H9 (cell line): Measurements from ENCODE around the gene JMJD7. TPM values are rescaled to one million over a fixed set of nuclear protein-coding genes. Genes with fewer than 3 reads are reported as not detected.

Experiments
- DNase-seq: peaks from one replicate; pipeline ENCODE4 v3.0.0-alpha.2; 2017
- H2AFZ ChIP-seq: one replicate; pipeline ENCODE4 v1.6.1; 2013; ENCODE audit warnings: mild to moderate bottlenecking, low read length, control low read depth, moderate library complexity
- H2AK5ac ChIP-seq: 2 replicates; pipeline ENCODE4 v1.6.1; 2013; ENCODE audit warnings: low read length, control low read depth, mixed read lengths; ENCODE audit not compliant: insufficient read length
- H2BK120ac ChIP-seq: one replicate; pipeline ENCODE4 v1.6.1; 2013; ENCODE audit warnings: low read depth, mild to moderate bottlenecking, low read length, control low read depth, inconsistent platforms; ENCODE audit not compliant: poor library complexity, severe bottlenecking
- H2BK12ac ChIP-seq: 2 replicates; pipeline ENCODE4 v1.6.1; 2013; ENCODE audit warnings: low read length, control low read depth, mixed read lengths, low read depth; ENCODE audit not compliant: insufficient read length
- H2BK15ac ChIP-seq: 2 replicates; pipeline ENCODE4 v1.6.1; 2013; ENCODE audit warnings: low read depth, low read length, control low read depth
- H2BK20ac ChIP-seq: one replicate; pipeline ENCODE4 v1.6.1; 2013; ENCODE audit warnings: low read depth, mild to moderate bottlenecking, low read length, control low read depth, inconsistent platforms; ENCODE audit not compliant: poor library complexity, severe bottlenecking
- H2BK5ac ChIP-seq: 2 replicates; pipeline ENCODE4 v1.6.1; 2013; ENCODE audit warnings: low read length, control low read depth, mixed read lengths; ENCODE audit not compliant: insufficient read length
- H3K14ac ChIP-seq: 2 replicates; pipeline ENCODE4 v1.6.1; 2013; ENCODE audit warnings: low read length, control low read depth; ENCODE audit not compliant: insufficient read depth
- H3K18ac ChIP-seq: 2 replicates; pipeline ENCODE4 v1.6.1; 2013; ENCODE audit warnings: low read depth, mild to moderate bottlenecking, mixed read lengths, low read length, control low read depth; ENCODE audit not compliant: insufficient read length
- H3K23ac ChIP-seq: 2 replicates; pipeline ENCODE4 v1.6.1; 2013; ENCODE audit warnings: low read length, control low read depth, mixed read lengths, low read depth; ENCODE audit not compliant: insufficient read length
- H3K23me2 ChIP-seq: 2 replicates; pipeline ENCODE4 v1.6.1; 2013; ENCODE audit warnings: low read depth, mild to moderate bottlenecking, mixed read lengths, low read length, control low read depth; ENCODE audit not compliant: insufficient read length, poor library complexity, severe bottlenecking
- H3K27ac ChIP-seq: 2 replicates; pipeline ENCODE4 v1.5.1; 2013; ENCODE audit warnings: low read length, control low read depth, mixed read lengths, low read depth; ENCODE audit not compliant: insufficient read length
- H3K27me3 ChIP-seq: 2 replicates; pipeline ENCODE4 v1.6.1; 2013; ENCODE audit warnings: low read length, control low read depth, inconsistent platforms; ENCODE audit not compliant: insufficient read depth
- H3K4ac ChIP-seq: 2 replicates; pipeline ENCODE4 v1.6.1; 2013; ENCODE audit warnings: low read depth, mild to moderate bottlenecking, control low read depth, inconsistent platforms, low read length, moderate library complexity
- H3K4me1 ChIP-seq: 2 replicates; pipeline ENCODE4 v1.6.1; 2013; ENCODE audit warnings: low read length, control low read depth, inconsistent platforms; ENCODE audit not compliant: insufficient read depth
- H3K4me2 ChIP-seq: 2 replicates; pipeline ENCODE4 v1.6.1; 2013; ENCODE audit warnings: low read length, control low read depth, mixed read lengths; ENCODE audit not compliant: insufficient read length, insufficient read depth
- H3K56ac ChIP-seq: 2 replicates; pipeline ENCODE4 v1.6.1; 2013; ENCODE audit warnings: low read depth, mild to moderate bottlenecking, mixed read lengths, low read length, control low read depth; ENCODE audit not compliant: insufficient read length
- H3K79me1 ChIP-seq: 2 replicates; pipeline ENCODE4 v1.6.1; 2013; ENCODE audit warnings: low read depth, mild to moderate bottlenecking, moderate library complexity, low read length, control low read depth, inconsistent platforms; ENCODE audit not compliant: insufficient read depth, poor library complexity, severe bottlenecking
- H3K79me2 ChIP-seq: 2 replicates; pipeline ENCODE4 v1.6.1; 2013; ENCODE audit warnings: low read length, control low read depth, inconsistent platforms; ENCODE audit not compliant: insufficient read depth
- H3K9ac ChIP-seq: 2 replicates; pipeline ENCODE4 v1.6.1; 2013; ENCODE audit warnings: low read length, control low read depth, mixed read lengths; ENCODE audit not compliant: insufficient read length; ENCODE audit errors: extremely low read depth
- H3K9me3 ChIP-seq: one replicate; pipeline ENCODE4 v1.6.1; 2013; ENCODE audit warnings: low read depth, low read length, inconsistent platforms; ENCODE audit not compliant: control insufficient read depth
- H3T11ph ChIP-seq: one replicate; pipeline ENCODE4 v1.6.1; 2013; ENCODE audit warnings: mild to moderate bottlenecking, low read length, control low read depth, inconsistent platforms
- H4K20me1 ChIP-seq: one replicate; pipeline ENCODE4 v1.6.1; 2013; ENCODE audit not compliant: control insufficient read depth, insufficient read length, insufficient read depth
- H4K5ac ChIP-seq: 2 replicates; pipeline ENCODE4 v1.6.1; 2013; ENCODE audit warnings: low read depth, mild to moderate bottlenecking, mixed read lengths, low read length, control low read depth; ENCODE audit not compliant: insufficient read length
- H4K8ac ChIP-seq: replicated peaks from 2 replicates; pipeline ENCODE4 v1.6.1; 2013; ENCODE audit warnings: low read length, control low read depth, mixed read lengths, low read depth; ENCODE audit not compliant: insufficient read length
- H4K91ac ChIP-seq: 2 replicates; pipeline ENCODE4 v1.6.1; 2013; ENCODE audit warnings: low read depth, mild to moderate bottlenecking, moderate library complexity, mixed read lengths, low read length, control low read depth; ENCODE audit not compliant: insufficient read length
- H3K27ac Mint-ChIP-seq, 3 experiments: 2 replicates in 2 of 3; 3 replicates in 1 of 3; pipeline ENCODE4 v1.8.0; 2020 to 2021; ENCODE audit warnings: mixed read lengths in 3 of 3, mild to moderate bottlenecking in 1 of 3, moderate library complexity in 1 of 3
- H3K27me3 Mint-ChIP-seq: 2 replicates; pipeline ENCODE4 v1.8.0; 2021; ENCODE audit warnings: low read depth, mild to moderate bottlenecking, moderate library complexity, mixed read lengths
- H3K36me3 Mint-ChIP-seq, 3 experiments: 2 replicates in 2 of 3; 3 replicates in 1 of 3; pipeline ENCODE4 v1.8.0; 2020 to 2021; ENCODE audit warnings: low read depth in 3 of 3, mixed read lengths in 3 of 3; ENCODE audit not compliant: insufficient read depth in 1 of 3
- H3K4me1 Mint-ChIP-seq, 2 experiments: 2 replicates each; pipeline ENCODE4 v1.8.0; 2020; ENCODE audit warnings: mixed read lengths in 2 of 2
- H3K4me3 Mint-ChIP-seq, 2 experiments: 2 replicates in 1 of 2; 3 replicates in 1 of 2; pipeline ENCODE4 v1.8.0; 2020 to 2021; ENCODE audit warnings: mild to moderate bottlenecking in 2 of 2, mixed read lengths in 2 of 2, moderate library complexity in 1 of 2
- H3K9me3 Mint-ChIP-seq, 2 experiments: 2 replicates in 1 of 2; 3 replicates in 1 of 2; pipeline ENCODE4 v1.8.0; 2020; ENCODE audit warnings: mild to moderate bottlenecking in 2 of 2, mixed read lengths in 2 of 2, moderate library complexity in 1 of 2
- CTCF ChIP-seq: fragments of 200-600 bp; sonication (generic); conservative IDR thresholded peaks from 3 replicates; pipeline ENCODE4 v1.8.0; 2021; ENCODE audit warnings: antibody characterized with exemption, mild to moderate bottlenecking
- WGBS: extraction: QIAGEN DNeasy Blood & Tissue Kit; methylation state at CpG from one replicate; pipeline ENCODE4 v1.1.7; 2013; ENCODE audit warnings: missing lambda C conversion rate, low lambda C conversion rate, mixed read lengths; ENCODE audit not compliant: insufficient read length; ENCODE audit errors: extremely low coverage; 5-methylcytosine and 5-hydroxymethylcytosine counted together
- total RNA-seq: library from RNA; stranded (reverse); gene quantifications from 2 replicates; pipeline ENCODE4 v1.2.1, GENCODE V29; 2021

Gene JMJD7
- total RNA-seq, 1 experiment from 2014 or later: 13.3 TPM

DNA sequence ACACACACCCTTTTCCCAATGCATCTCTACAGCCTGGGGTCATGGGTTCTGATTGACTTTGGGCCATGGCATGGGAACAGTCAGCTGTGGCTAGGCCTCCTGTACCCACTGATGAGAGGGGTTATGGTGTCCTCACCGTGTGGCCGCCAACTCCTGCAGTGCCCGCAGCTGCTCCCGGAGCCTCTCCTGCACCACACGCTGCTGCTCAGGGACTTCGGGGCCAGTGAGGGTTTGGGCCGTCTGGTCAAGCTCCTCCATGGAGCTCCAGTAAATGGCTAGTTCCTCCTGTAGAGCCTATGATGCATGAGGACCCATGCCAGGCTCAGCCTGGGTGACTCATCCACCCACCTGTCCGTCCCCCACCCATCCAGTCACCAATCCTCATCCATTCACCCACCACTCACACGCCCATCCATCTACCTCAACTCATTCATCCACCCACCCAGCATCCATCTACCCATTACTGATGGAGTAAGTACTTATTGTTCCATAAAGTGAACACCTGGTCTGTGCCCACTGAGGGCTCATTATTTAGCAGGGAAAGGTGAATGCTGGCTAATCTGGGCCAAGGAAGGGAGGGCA, 44.4 kb downstream of the JMJD7 start:
- no peak overlapping the region for H3K27ac ChIP-seq
- no peak overlapping the region for H2AK5ac ChIP-seq
- H3K14ac ChIP-seq: no peak overlapping the region
- no peak overlapping the region for H3K4ac ChIP-seq
- H4K91ac ChIP-seq: no peak overlapping the region
- Mint-ChIP-seq H3K4me3 (no peak overlapping the region), H3K4me1 (peaks cover 0 to 2% of the 10 kb centered on the region in 2 experiments; a peak in 1 of 4 replicates), H3K9me3 (no peaks in the 10 kb centered on the region; a peak in 1 of 5 replicates), H3K36me3 (no peaks in the 10 kb centered on the region), H3K27ac (no peak overlapping the region), H3K27me3 (peaks cover 2% of the 10 kb centered on the region; the same call in 1 of the 2 replicates)
- H4K8ac ChIP-seq: no peak overlapping the region
- H3K23me2 ChIP-seq: no peaks in the 10 kb centered on the region
- DNase-seq: no peak
- no peaks in the 10 kb centered on the region for H3K27me3 ChIP-seq
- no peak overlapping the region for H2BK20ac ChIP-seq
- no peak overlapping the region for H3K23ac ChIP-seq
- no peak overlapping the region for H2BK15ac ChIP-seq
- no peak overlapping the region for H3K56ac ChIP-seq
- no peak overlapping the region for H3K18ac ChIP-seq
- TF ChIP-seq CTCF: no peak
- 100% methylated on average over 1 of the region's 9 CpGs for WGBS
- H3K4me1 ChIP-seq: no peaks in the 10 kb centered on the region
- H3T11ph ChIP-seq: no peak overlapping the region
- no peaks in the 10 kb centered on the region for H3K79me1 ChIP-seq
- no peak overlapping the region for H3K9ac ChIP-seq
- H3K4me2 ChIP-seq: no peak overlapping the region
- no peaks in the 10 kb centered on the region for H3K9me3 ChIP-seq
- no peak overlapping the region for H2BK5ac ChIP-seq
- no peak overlapping the region for H2BK120ac ChIP-seq
- H3K79me2 ChIP-seq: no peaks in the 10 kb centered on the region
- H4K20me1 ChIP-seq: no peaks in the 10 kb centered on the region
- no peak overlapping the region for H2BK12ac ChIP-seq
- no peak overlapping the region for H4K5ac ChIP-seq
- H2AFZ ChIP-seq: no peak overlapping the region
